Midbrain (tissue), 1 donor: Measurements from ENCODE around the gene C19orf85.

Source experiments
- DNase-seq: peaks from one replicate; lab custom pipeline; 2025; lab: John Stamatoyannopoulos, UW

Gene C19orf85

DNA sequence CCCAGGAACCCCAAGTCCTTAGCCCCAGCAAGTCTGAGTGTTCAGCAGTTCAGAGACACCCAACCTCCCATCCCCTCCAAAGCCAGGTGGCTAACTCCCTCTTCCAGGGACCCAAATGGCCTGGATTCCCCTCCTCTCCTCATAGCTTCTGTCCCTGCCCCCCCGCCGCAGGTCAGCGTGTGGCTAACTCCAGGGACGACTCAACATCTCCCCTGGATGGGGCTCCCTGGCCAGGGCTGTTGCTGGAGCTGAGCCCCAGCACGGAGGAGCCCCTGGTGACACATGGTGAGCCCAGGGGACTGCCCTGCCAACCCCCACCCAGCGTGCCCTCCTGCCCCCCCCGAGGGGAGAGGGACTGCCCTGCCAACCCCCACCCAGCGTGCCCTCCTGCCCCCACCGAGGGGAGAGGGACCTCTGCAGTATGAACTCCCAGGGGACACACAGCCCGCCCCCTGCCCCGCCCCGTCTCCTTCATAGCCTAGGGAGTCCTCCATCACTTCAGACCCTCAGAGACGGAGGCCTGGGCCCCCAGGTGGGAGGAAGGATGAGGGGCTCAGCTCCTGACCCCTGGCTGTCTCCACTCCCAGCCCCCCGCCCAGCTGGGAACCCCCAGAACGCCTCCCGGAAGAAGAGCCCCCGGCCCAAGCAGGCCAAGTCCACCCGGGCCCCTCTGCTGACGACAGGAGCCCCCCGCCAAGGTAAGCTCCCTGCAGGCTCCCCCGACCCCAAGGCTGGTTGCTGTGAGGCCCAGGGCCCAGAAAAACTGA, 25.3 kb upstream of the C19orf85 start:
- DNase-seq, result no peak

DNA sequence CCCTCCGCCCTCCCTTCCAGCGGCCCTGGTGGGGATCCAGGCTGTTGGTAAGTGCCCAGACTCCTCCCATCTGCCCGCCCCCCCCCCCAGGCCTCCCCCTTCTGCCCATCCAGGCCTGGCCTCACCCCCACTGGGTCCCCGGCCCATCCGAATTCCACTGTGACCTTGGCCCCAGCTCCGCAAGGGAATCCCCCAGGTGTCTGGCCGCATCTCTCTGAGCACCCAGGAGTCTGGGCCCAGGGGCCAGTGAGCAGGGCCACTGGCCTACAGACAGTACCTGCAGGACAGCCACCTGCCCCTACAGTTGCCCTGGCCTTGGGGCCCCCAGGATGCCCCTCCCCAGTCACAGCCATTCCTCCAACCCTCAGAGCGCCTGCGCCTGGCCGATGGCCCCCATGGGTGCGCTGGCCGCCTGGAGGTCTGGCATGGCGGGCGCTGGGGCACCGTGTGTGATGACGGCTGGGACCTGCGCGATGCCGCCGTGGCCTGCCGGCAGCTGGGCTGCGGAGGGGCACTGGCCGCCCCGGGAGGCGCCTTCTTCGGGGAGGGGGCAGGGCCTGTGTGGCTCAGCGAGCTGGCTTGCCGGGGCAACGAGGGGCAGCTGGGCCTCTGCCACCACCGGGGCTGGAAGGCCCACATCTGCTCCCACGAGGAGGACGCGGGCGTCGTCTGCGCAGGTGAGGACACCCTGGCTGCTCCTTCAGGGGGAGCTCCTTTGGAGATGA, 24.6 kb upstream of the C19orf85 start:
- no peak for DNase-seq

DNA sequence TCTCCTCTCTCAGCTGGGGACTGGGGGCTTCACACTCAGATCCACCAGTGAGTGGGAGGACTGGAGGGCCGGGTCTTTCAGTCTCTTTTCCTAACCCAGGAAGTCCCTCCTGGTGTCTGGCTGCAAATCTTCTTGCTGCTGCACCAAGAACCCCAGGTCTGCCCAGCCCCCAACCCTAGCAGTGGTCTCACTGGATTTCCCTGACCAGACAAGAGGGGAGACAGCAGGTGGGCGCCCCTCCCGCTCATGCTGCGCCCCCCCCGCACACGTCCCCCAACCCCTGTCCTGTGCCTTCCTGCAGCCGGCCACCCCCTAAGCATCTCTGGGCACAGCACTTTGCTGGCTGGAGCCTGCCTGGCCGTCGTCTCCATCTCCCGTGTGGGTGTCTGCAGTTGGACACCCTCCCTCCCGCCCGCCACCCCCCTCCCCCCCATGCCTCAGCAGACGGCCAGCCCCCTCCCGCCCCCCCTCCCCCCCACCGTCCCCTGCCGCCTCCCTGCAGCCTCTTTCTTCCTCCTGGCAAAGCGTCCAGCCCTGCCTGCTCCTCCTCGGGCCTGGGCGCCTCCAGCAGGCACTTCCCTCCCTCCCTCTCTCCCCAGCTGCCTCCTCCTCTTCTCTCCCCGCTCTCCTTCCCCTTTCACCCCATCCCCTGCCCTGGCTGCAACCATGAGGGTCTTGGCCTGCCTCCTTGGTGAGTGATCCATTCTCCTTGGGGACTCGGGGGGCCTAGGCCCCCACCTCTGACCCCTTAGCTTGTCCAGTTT, 23.6 kb upstream of the C19orf85 start, which contains the start of gene SSC5D:
Gene SSC5D, plus strand, starts transcription at position 513 of the 764 bp plus-strand sequence. Its CDS starts 154 bp downstream, at position 667.
- no peak for DNase-seq

DNA sequence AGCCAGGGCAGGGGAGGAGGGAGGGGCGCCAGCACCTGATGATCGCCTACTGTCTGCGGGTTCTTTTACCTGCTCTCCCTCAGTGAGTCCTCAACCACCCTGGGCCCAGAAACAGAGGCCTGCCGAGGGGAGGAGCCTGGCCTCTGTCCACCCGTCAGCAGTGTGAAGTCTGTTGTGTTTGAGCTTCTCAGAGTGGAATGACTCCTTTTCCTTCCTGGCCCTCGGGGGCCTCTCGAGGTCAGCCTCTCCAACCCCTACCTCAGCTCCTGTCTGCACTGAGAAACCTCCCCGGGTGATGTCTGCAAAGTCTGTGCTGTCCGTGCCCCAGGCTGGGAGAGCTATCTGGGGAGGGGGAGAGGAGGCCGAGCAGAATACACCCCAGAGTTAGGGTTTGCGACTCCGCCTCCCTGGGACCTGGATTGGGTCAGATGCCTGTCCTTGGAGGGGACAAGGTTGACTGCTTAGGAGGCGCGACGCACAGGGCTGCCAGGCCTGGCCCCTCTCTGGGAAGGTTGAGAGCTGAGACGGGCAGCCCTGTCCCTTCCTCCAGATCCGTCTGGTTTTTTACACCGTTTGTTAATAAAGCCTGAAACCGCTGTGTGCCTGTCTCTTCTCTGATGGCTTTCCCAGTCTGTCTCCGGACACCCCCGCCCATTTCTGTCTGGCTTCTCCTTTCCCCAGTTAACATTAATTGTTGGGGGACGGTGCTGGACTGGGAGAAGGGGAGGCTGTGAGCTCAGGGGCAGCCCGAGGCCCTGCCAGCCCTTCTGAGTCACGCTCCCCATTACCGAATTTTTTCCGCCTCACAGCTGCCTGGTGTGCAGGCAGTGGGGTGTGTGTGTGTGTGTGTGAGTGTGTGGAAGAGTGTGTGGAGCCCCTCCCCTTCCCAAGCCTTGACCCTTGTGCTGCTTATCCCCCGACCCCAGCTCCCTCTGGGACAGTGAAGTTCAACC, 22.7 kb upstream of the C19orf85 start:
- DNase-seq, result no peak

DNA sequence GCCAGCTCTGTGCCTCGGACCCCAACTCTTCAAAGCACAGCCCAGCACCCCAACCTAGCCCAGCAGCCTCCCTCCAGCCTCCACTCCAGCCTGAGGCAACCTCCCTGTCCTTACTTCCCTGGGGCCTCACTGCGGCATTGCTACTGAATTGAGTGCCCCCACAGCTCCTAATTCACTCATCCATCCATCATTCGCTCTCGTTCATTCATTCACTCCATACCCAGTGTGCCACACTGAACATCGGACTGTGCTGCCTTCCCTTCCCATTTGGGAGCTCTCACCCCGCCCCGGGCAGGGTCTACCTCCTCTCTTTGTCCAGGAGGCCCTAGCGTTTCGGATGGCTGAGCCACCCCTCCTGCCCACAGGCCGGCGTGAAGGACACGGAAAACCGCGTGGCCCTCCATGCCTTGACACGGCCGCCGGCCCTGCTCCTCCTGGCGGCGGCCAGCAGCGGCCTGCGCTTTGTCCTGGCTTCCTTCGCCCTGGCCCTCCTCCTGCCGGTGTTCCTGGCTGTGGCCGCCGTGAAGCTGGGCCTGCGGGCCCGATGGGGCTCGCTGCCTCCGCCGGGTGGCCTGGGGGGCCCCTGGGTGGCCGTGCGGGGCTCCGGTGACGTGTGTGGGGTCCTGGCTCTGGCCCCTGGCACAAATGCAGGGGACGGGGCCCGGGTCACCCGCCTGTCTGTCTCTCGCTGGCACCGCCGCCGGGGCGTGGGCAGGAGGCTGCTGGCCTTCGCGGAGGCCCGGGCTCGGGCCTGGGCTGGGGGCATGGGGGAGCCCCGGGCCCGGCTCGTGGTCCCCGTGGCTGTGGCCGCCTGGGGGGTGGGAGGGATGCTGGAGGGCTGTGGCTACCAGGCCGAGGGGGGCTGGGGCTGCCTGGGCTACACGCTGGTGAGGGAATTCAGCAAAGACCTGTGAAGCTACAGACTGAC, 21.8 kb upstream of the C19orf85 start:
- DNase-seq, result no peak

DNA sequence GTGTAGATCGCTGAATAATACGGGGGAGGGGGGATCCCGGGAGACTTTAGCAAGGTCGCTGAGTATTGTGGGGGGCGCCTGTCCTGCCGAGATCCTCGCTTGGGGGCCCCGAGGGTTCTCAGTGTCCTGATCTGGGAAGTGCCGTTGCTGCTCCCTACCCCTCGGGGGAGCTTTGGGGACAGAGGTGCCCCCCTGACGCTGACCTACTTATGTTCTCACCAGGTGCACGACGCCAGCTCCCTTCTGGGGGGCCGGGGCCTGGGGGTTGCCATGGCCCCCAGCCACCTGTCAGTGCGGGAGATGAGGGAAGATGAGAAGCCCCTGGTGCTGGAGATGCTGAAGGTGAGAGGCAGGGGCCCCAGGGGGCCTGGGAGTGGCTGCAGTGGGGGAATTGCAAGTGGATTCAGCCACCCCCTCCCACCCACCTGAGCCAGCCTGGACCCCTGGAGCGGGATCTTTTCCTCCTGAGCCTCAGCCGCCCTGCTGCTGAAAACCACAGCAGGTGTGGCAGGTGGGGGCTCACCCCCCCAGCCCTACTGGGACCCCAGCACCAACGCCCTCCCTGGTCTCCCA, 21.0 kb upstream of the C19orf85 start:
- no peak for DNase-seq

DNA sequence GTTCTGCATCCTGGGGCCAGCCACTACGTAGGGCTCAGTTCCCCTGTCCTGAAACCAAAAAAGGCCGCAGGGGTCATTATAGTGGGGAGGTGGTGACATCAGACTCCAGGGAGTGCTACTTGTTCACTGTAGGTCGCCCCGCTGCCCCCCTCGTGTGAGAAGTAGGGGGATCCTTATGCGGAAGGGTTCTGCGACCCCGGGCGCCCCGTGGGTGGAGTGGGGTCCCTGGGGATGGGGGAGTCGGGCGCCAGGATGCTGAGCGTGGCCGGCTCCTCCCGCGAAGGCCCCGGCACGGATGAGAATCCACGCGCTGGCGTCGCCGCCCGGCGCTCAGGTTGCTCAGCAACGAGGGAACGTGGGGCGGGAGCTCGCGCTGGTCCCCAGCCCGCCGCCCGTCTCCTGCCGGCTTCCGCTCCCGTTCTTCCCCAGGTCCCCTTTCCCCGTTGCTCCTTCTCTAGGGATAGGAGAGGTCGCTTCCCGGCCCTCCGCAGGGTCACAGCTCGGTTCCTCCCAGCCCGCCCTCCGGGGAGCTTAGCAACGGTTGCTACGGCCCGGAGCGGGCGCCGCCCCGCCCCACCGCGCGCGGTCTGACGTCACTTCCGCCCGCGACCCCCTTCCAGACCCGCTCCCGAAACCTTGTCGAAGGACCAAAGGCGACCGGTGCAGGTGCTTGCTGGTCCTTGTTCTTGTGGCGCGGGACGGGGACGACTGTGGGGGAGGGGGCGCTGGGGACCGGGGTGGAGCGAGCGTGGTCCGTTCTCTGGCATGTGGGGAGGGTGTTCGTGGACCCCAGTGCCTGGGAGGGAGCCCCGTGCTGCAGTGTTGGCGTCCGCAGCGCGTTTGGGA, 20.3 kb upstream of the C19orf85 start, which contains the start of gene NAT14:
Gene NAT14, plus strand, starts transcription at position 596 of the 846 bp plus-strand sequence. CDS start 521 bp downstream, outside the sequence.
- DNase-seq, result peak; percentile 46

DNA sequence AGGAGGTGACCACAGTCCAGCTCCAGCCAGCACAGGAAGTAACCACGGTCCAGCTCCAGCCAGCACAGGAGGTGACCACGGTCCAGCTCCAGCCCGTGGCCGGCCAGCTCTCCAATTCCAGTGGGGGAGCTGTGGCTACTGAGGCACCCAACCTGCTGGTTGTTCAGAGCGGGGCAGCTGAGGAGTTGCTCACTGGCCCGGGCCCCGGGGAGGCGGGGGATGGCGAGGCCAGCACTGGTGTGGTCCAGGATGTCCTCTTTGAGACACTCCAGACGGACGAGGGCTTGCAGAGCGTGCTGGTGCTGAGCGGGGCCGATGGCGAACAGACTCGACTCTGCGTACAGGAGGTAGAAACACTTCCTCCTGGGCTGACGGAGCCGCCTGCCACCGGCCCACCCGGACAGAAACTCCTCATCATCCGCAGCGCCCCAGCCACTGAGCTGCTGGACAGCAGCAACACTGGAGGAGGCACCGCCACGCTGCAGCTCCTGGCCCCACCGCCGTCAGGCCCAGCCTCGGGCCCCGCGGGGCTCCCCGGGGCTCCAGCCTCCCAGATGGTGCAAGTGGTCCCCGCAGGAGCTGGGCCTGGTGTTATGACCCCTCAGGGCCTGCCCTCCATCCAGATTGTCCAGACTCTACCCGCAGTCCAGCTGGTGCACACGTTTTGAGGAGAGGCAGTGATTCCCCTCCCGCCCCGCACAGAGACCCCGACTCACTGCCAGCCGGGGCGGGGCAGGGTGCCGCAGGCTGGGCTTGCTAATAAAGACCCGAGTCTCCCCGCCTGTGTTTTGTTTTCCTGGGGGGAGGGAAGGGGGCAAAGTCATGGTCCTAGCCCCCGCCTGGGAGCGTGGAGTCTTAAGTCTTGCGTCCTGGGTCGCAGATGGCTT, 19.4 kb upstream of the C19orf85 start:
- DNase-seq, result no peak

DNA sequence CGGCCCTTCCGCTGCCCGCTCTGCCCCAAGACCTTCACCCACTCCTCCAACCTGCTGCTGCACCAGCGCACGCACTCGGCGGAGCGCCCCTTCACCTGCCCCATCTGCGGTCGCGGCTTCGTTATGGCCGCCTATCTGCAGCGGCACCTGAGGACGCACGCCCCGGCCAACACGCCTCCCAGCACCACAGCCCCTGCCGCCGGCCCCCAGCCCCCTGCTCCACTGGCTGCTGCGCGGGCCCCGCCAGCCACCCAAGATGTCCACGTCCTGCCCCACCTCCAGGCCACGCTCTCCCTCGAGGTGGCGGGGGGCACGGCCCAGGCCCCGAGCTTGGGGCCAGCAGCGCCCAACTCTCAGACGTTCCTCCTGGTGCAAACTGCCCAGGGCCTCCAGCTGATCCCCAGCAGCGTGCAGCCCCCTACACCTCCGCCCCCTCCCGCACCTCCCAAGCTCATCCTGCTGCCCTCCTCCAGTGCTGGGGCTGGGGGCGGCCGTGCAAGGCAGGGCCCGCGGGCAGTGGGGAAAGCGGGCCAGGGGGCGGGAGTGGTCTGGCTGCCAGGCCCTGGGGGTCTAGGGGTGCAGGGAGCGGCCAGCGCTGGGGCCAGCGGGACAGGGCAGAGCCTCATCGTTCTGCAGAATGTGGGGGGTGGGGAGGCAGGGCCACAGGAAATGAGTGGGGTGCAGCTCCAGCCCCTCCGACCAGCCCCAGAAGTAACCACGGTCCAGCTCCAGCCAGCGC, 18.6 kb upstream of the C19orf85 start:
- no peak for DNase-seq

DNA sequence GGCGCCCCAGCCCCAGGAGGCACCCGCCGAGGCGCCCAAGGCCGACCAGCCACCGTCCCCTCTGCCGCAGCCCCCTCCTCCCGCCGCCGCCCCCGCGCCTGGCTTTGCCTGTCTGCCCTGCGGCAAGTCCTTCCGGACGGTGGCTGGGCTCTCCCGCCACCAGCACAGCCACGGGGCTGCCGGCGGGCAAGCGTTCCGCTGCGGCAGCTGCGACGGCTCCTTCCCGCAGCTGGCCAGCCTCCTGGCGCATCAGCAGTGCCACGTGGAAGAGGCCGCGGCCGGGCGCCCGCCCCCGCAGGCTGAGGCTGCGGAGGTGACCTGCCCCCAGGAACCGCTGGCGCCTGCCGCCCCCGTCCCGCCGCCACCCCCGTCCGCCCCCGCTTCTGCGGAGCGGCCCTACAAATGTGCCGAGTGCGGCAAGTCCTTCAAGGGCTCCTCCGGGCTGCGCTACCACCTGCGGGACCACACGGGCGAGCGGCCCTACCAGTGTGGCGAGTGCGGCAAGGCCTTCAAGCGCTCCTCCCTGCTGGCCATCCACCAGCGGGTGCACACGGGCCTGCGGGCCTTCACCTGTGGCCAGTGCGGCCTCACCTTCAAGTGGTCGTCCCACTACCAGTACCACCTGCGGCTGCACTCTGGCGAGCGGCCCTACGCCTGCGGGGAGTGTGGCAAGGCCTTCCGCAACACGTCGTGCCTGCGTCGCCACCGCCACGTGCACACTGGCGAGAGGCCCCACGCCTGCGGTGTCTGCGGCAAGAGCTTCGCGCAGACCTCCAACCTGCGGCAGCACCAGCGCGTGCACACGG, 17.8 kb upstream of the C19orf85 start:
- no peak for DNase-seq

DNA sequence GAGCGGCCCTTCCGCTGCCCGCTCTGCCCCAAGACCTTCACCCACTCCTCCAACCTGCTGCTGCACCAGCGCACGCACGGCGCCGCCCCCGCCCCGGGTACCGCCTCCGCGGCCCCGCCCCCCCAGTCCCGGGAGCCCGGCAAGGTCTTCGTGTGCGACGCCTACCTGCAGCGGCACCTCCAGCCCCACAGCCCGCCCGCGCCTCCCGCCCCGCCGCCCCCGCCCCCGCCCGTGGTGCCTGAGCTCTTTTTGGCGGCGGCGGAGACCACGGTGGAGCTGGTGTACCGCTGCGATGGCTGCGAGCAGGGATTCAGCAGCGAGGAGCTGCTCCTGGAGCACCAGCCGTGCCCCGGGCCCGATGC, 17.2 kb upstream of the C19orf85 start:
- no peak for DNase-seq

DNA sequence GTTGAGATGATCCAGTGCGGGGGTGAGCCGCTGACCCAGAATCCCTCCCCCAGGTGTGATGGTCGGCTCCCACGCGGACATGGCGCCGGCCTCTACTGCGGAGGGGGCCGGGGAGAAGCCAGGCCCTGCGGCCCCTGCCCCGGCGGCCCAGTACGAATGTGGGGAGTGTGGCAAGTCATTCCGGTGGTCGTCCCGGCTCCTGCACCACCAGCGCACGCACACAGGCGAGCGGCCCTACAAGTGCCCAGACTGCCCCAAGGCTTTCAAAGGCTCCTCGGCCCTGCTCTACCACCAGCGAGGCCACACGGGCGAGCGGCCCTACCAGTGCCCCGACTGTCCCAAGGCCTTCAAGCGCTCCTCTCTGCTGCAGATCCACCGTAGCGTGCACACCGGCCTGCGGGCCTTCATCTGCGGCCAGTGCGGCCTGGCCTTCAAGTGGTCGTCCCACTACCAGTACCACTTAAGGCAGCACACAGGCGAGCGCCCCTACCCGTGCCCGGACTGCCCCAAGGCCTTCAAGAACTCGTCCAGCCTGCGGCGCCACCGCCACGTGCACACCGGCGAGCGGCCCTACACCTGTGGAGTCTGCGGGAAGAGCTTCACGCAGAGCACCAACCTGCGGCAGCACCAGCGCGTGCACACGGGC, 16.7 kb upstream of the C19orf85 start:
- DNase-seq, result no peak

DNA sequence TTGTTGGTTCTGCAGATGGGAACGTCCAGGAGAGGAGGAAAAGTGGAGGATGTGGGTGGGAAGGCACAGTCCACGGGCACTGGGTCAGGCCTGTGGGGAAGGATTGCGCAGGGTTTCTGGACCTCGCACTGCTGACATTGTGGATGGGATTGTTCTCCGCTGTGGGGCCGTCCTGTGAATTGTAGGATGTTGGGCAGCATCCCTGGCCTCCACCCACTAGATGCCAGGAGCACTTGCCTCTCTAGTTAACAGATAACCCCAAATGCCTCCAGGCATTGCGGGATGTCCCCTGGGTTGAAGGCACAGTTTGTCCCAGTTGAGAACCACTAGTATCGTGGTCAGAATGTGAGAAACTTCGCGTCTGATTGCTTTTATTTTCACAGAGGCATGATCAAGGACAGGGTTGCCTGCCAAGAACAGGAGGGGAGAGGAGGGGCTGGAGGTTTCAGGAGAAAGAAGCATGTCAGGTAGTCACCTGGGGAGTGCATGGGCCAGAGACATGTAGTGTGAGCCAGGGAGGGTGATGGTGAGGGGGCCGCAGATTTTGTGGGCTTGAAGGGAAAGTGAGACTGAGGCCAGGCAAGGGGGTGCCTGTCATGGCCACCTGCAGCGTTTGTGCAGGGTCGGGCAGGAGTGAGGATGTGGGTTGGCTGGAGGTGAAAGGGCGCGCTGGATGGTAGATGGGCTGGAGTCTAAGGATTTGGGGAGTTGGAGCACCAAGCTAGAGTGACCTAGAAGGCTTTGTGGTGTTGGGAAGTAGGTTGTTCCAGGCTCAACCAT, 15.1 kb upstream of the C19orf85 start:
- no peak for DNase-seq

DNA sequence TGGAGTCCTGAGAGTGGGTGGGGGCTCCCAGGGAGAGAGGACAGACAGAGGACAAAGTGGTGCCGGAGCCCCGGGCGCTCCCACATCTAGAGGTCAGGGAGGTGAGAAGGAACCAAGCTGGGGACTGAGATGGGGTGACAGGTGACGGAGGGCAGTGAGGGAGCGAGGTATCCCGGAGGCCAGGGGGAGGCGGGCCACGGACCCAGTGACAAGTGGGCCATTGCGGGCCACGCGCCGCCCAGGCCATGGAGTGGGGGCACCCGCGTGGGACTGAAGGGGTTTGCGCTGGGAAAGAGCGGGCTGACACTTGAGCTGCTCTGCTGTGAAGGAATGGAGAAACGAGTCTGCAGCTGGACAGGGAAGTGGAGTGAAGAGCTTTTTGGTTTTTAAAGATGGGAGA, 14.5 kb upstream of the C19orf85 start:
- no peak for DNase-seq

DNA sequence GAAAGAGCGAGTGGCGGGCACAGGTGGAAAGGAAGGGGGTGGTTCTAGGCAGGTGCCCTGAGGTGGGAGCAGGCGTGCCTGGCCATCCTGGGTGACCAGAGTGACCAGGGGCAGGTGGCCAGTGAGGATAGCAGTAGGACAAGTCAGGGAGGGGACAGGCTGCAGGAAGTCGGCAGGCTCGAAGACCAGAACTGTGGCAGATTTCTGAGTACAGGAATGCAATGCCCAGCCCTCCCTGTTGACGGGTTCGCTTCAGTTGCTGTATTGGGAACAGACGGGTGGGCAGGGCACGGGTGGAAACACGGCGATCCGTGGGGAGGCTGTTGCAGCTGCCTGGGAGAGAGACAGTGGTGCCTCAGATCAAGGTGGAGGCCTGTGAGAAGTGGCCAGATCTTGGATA, 13.8 kb upstream of the C19orf85 start:
- DNase-seq, result no peak
